Body of pancreas (tissue), 4 donors: Measurements from ENCODE around the gene SENP8.

Experiments
- POLR2A ChIP-seq, 3 donors: fragments of 450-650 bp; IDR thresholded peaks; one replicate each; pipeline ENCODE4 v1.6.1; 2016; ENCODE audit warnings: antibody characterized with exemption in 3 of 3, mild to moderate bottlenecking in 2 of 3
- TF ChIP-seq, protein P1 (sequence below), 7 experiments: fragments of 450-650 bp in 4 of 7; fragments of 200-600 bp in 3 of 7; sonication (generic) in 3 of 7; IDR thresholded peaks; one replicate each; pipeline ENCODE4 v1.5.1; 2016 to 2019; ENCODE audit warnings: antibody characterized with exemption in 7 of 7

- TF ChIP-seq, protein P1, sequence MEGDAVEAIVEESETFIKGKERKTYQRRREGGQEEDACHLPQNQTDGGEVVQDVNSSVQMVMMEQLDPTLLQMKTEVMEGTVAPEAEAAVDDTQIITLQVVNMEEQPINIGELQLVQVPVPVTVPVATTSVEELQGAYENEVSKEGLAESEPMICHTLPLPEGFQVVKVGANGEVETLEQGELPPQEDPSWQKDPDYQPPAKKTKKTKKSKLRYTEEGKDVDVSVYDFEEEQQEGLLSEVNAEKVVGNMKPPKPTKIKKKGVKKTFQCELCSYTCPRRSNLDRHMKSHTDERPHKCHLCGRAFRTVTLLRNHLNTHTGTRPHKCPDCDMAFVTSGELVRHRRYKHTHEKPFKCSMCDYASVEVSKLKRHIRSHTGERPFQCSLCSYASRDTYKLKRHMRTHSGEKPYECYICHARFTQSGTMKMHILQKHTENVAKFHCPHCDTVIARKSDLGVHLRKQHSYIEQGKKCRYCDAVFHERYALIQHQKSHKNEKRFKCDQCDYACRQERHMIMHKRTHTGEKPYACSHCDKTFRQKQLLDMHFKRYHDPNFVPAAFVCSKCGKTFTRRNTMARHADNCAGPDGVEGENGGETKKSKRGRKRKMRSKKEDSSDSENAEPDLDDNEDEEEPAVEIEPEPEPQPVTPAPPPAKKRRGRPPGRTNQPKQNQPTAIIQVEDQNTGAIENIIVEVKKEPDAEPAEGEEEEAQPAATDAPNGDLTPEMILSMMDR (IDR thresholded peaks at IDR 0.05) = no peak
- no peak for TF ChIP-seq POLR2A (IDR thresholded peaks at IDR 0.05)
Observed at GRCh38 chr15:72092691-72093090, 25.5 kb upstream of the SENP8 start.
